ENCODE data around the gene STAT5A.
"Not testable (repeated sequence)": the region's sequence is repeated elsewhere in the genome, so short reads cannot be mapped to it uniquely, and the experiment has no call there.

The STAT5A gene

DNA sequence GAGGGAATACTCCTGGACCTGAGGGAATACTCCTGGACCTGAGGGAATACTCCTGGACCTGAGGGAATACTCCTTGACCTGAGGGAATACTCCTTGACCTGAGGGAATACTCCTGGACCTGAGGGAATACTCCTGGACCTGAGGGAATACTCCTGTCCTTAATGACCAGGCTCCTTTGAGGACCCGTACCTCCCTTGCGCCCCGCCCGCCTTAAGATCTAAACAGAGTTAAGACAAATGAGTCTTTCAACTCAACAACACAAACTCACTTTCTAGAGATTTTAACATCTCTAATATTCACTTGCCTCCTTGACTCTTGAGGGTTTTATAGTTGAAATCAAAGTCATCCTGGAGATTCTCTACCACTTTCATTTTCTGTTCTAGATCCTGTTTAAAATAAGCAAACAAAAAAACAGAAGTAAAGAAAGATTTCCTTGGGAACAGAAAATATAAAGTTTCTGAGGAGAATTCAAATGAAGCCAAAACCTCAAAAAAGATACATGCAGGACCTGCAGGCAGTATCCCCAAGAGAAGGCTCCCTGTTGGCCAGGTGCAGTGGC, 50.2 kb downstream of the STAT5A start:
- no peak for DNase-seq

DNA sequence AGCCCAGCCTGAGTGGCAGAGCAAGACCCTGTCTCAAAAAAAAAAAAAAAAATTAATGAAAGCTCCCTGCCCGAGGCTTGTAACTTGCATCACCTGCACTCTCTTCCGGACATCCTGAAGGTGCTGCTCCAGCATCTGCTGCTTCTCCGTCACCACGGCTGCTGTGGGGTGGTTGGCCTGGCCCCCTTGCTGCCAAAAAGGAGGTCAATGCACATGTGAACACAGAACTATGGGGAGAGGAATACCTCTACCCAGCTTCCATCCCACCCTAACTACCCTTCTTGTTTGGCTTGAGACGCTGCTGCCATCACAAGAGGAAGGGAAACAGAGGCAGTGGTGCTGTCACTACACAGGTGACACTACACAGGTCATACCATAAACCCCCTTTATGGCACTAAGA, 50.9 kb downstream of the STAT5A start:
- no peak for DNase-seq

DNA sequence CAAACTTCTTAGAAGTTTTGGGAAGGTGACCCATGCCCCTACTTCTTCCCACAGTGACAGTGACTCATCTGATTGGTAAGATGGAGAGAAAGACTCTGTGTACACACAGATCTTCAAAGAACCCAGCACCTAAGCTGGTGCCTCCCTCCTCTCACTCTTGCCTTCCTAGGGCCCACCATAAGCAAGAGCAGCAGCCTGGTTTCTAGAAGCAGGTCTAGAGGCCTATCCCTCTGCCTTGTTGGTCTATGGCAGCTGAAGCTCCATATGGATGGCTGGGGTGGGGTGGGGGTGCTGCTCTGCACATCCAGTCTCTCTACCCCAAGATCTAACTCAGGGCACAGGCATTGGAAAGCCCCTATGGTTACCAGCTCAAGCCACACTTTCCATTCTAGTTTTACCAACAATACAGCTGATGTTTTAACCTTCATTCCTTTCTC, 52.4 kb downstream of the STAT5A start:
- no peak for DNase-seq

DNA sequence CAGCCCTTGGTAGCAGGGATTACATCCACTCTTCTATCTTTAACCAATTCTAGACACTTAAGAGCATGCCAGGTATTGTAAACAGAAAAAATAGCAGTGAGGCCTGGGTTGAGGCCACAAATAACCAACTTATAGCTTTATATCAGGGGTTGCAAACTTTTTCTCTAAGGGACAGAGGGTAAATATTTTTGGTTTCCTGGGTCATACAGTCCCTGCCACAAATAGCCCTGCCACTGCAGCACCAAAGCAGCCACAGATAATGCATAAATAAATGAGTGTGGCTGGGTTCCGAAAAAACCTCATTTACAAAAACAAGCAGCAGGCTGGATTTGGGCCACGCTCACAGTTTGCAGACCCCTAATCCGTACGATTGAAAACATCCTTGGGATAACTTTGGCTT, 53.3 kb downstream of the STAT5A start:
- no peak for DNase-seq

DNA sequence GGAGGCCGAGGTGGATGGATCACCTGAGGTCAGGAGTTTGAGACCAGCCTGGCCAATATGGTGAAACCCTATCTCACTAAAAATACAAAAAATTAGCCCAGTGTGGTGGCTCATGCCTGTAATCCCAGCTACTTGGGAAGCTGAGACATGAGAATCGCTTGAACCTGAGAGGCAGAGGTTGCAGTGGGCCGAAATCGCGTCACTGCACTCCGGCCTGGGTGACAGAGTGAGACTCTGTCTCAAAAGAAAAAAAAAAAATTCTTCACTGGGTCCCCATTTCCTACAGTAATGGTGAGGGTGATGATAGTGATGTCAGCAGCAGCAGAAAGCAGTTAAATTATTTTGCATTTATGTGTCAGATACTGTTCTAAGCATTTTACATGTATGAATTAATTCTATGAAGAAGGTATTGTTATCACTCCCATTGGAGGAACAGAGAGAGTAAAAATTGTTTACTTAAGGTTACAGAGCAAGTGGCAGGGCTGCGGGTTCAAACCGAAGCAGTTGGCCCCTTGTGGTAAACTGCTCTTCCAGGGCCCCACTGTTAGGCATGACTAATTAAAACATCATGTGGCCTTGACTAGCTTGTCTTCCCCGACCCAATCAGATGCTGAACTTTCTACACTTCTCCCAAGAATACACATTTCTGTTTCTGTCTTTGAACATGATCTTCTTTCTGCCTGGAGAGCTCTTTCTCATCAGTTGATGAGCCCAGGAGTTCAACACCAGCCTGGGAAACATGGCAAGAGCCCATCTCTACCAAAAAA, 54.1 kb downstream of the STAT5A start:
- DNase-seq, result no peak

DNA sequence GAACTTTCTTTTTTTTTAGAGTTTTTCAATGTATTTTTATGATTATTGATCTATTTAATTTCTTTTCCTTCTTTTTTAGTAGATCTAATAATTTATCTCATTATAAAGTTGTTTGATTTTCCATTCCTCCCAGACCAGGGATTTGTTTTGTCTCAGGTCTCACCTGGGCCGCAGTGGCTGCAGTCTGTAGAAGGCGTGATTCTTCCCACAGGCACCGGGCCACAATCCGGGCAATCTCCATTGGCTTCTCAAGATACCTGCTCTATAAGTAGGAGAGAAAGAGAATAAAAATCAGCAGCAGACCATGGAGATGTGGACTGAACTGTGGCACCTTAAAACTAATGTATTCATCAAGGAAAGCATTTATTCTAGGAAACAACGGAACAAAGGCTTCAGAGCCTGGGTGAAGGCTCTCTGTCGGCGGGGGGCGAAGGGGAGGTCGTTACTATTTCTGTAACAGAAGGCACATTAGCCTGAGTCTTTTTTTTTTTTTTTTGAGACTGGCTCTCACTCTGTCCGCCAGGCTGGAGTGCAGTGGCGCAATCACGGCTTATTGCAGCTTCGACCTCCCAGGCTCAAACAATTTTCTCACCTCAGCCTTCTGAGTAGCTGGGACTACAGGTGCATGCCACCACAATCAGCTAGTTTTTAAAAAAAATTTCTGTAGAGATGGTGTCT, 57.2 kb downstream of the STAT5A start:
- no peak for DNase-seq

DNA sequence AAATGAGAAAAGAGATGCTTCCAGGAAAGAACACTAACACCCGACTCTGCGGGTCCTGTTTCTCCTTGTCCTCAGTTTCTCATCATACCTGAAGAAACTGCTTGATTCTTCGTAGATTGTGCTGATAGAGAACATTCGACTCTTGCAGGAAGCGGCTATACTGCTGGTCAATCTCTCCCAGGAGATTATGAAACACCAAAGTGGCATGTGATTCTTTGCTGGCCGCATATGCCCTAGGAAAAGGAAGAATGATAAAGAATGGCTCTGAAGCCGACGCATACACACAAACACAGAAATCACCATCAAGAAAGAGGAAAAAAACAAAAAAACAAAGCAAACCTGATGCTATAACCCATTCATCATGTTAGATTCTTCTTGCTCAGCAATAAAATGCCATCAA, 58.2 kb downstream of the STAT5A start:
- DNase-seq, result no peak

DNA sequence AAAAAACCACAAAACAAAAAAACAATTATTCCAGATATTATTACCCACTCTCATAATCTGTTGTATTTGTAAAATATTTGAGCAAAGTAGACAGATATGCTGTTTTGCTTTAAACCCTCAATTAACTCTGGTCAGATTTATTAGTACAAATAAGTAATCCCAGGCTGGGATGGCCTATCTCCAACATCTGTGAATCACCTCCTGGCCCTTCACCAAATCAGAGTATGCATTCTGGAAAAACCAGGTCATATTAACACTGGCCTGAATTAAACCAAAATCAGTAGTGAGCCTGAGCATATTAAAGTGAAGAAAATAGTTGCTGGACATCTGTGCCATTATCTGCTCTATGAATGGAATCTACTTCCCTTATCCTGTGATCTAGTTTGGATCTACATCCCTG, 58.9 kb downstream of the STAT5A start:
- no peak for DNase-seq

DNA sequence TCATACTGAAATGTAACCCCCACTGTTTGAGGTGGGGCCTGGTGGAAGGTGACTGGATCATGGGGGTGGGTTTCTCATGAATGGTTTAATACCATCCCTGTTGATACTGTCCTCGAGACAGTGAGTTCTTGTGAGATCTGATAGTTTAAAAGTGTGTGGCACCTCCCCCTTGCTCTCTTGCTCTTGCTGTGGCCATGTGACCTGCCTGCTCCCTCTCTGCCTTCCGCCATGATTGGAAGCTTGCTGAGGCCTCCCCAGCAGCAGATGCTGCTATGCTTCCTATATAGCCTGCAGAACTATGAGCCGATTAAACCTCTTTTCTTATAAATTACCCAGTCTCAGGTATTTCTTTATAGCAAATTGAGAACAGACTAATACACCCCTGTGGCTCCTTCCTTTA, 59.3 kb downstream of the STAT5A start:
- DNase-seq, result no peak

DNA sequence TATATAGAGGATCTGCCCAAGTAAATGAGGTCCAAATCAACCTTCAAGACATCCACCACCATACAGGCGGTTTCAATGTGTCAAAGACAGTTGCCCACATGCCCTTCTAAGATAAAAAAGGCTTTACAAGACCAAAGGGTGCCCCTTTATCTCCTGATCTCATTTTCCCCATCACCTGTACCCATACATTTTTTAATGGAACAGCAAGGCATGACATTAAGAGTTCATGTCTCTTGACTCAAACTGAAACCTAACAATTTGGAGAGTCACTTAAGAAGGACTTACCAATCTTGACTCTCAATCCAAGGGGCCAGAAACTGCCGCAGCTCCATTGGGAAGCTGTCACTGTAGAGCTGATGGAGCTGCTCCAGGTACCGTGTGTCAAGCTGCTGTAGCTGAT, 59.8 kb downstream of the STAT5A start:
- no peak for DNase-seq

DNA sequence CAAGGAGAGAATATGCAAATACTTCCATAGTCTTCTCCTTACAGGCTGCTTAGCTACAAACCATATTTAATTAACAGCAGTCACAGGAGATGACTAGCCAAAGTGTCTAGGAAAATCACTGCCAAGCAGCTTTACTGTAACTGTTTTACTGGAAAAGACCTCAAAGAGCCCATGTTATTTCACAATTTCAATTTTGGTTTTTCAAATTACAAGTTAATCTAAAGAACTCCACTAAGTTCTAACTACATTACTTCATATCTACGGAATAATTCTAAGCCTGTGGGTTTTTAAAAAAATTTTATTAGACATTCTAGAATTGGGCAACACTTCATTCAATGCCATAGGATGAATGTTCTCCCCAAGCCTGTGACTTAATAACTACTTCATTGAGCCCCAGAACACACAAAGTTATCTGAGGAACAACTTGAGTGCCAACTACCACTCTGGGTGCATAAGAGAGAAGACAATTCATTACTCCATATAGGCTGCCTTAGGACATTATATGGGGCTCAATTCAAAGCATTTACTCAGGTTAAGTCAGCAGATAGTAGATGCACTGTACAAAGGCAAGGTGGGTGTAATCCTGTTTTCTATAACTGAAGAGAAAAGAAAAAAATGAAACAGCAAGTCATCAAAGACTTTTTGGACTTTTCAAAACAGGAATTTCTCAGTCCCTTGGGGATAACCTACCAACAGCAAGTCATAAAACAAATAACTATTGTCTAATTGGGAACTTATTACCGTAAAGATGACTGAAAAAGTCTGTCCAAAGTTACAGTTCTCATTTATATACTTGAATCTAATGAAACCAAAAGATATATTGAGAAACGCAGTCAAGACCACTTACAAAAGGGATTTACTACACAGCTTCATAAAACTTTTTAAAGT, 66.9 kb downstream of the STAT5A start:
- DNase-seq, result no peak

DNA sequence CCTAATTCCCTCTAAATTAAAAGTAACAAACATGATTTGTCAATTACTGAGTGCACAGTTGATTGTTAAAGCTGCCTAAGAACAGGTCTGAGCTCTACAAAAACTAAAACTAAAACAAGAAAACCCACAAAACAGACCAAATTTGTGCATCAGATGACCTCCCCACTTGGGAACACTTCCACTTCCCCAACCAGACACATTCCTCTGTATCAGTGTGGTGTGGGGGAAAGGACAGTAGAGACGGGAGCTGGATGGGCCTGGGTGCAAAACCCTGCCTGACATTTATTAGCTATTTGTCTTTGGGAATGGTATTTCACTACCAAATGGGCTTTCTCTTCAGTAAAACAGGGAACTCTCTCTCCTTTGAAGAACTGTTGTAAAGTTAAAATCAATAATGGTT, 70.1 kb downstream of the STAT5A start:
- no peak for DNase-seq

DNA sequence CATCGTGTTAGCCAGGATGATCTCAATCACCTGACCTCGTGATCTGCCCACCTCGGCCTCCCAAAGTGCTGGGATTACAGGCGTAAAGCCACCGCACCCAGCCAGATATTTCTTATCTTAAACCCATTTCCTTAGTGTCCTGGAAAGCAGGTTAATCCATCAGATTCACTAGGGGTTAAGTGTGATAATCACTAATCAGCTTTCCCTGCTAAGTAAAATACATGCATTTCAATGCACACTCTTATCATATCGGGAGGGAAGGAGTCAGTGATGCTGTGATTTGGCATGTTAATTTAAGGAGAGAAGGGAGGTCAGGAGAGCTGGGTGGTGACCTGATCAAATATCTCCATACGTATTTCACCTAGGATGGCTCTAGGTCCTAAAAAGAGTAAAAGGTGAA, 70.8 kb downstream of the STAT5A start:
- DNase-seq, result no peak

DNA sequence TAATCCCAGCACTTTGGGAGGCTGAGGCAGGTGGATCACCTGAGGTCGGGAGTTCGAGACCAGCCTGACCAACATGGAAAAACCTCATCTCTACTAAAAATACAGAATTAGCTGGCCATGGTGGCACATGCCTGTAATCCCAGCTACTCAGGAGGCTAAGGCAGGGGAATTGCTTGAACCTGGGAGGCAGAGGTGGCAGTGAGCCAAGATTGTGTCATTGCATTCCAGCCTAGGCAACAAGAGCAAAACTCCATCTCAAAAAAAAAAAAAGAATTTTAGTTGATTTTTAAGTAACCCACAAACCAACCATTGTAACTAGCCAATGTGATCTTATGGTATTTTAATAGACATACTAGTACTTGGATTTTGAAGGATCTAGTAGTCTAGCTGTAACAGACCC, 72.1 kb downstream of the STAT5A start:
- DNase-seq, result not testable (repeated sequence)

All from NCI-H1436 (cell line).